IMR-90 (cell line): ENCODE results near the gene RPS3. TPM values are rescaled to one million over a fixed set of nuclear protein-coding genes. Genes with fewer than 3 reads are reported as not detected.

Source experiments
- ATAC-seq: fragments of 200-7000 bp; cut with Tn5 transposase; 2 replicates; pipeline ENCODE4 v1.9.1; 2020; ENCODE audit warnings: low read depth, mild to moderate bottlenecking, moderate library complexity
- BruUV-seq: library from RNA; stranded (reverse); fragments of 400-500 nt; replicated peaks from 2 replicates; lab custom pipeline; 2021; lab: Mats Ljungman, UMichigan
- CTCF ChIA-PET: fragments of 300-600 bp; formaldehyde crosslinking; extraction: SDS; loops from one replicate; lab custom pipeline; 2021; ENCODE audit warnings: antibody characterized with exemption; lab: Yijun Ruan, JAX
- POLR2A ChIA-PET: fragments of 300-600 bp; sonication (Branson Sonifier 250); formaldehyde crosslinking; loops from one replicate; lab custom pipeline; 2022; ENCODE audit warnings: antibody characterized with exemption; ENCODE audit not compliant: unreplicated experiment; lab: Charles Lee
- DNase-seq: peaks from one replicate; pipeline ENCODE4 v3.0.0; 2013
- H2AFZ ChIP-seq: replicated peaks from 2 replicates; pipeline ENCODE3; 2013; ENCODE audit warnings: low read length, mild to moderate bottlenecking; ENCODE audit not compliant: poor library complexity
- H2AK5ac ChIP-seq: 2 replicates; pipeline ENCODE4 v1.6.1; 2013; ENCODE audit warnings: low read depth, low read length, inconsistent platforms
- H2AK9ac ChIP-seq: replicated peaks from 2 replicates; pipeline ENCODE3; 2013; ENCODE audit warnings: mild to moderate bottlenecking, low read depth, low read length, moderate library complexity; ENCODE audit not compliant: poor library complexity
- H2BK120ac ChIP-seq: 2 replicates; pipeline ENCODE4 v1.6.1; 2013; ENCODE audit warnings: low read depth, low read length, inconsistent platforms
- H2BK15ac ChIP-seq: 3 replicates; pipeline ENCODE4 v1.6.1; 2013; ENCODE audit warnings: low read depth, low read length, inconsistent platforms
- H2BK20ac ChIP-seq: 2 replicates; pipeline ENCODE4 v1.6.1; 2013; ENCODE audit warnings: low read depth, mild to moderate bottlenecking, inconsistent platforms, low read length, moderate library complexity
- H2BK5ac ChIP-seq: 2 replicates; pipeline ENCODE4 v1.6.1; 2013; ENCODE audit warnings: mild to moderate bottlenecking, low read depth, low read length, inconsistent platforms; ENCODE audit not compliant: poor library complexity, severe bottlenecking
- H3K14ac ChIP-seq: replicated peaks from 2 replicates; pipeline ENCODE4 v1.6.1; 2013; ENCODE audit warnings: low read depth, low read length, inconsistent platforms
- H3K18ac ChIP-seq: 2 replicates; pipeline ENCODE4 v1.6.1; 2013; ENCODE audit warnings: low read depth, low read length, control low read depth
- H3K23ac ChIP-seq: 2 replicates; pipeline ENCODE4 v1.6.1; 2013; ENCODE audit warnings: low read depth, low read length, inconsistent platforms
- H3K27ac ChIP-seq: 2 replicates; pipeline ENCODE4 v1.5.1; 2013; ENCODE audit warnings: mild to moderate bottlenecking, control low read depth, low read length; ENCODE audit not compliant: insufficient read depth
- H3K27me3 ChIP-seq: 2 replicates; pipeline ENCODE4 v1.6.1; 2013; ENCODE audit warnings: low read length; ENCODE audit not compliant: control insufficient read depth, insufficient read depth
- H3K36me3 ChIP-seq: 2 replicates; pipeline ENCODE4 v1.6.1; 2013; ENCODE audit warnings: low read length, mixed read lengths; ENCODE audit not compliant: control insufficient read depth, insufficient read depth
- H3K4ac ChIP-seq: 2 replicates; pipeline ENCODE4 v1.6.1; 2013; ENCODE audit warnings: low read depth, low read length, inconsistent platforms
- H3K4me1 ChIP-seq: 2 replicates; pipeline ENCODE4 v1.6.1; 2013; ENCODE audit warnings: low read length, mixed read lengths; ENCODE audit not compliant: control insufficient read depth, insufficient read depth
- H3K4me2 ChIP-seq: 2 replicates; pipeline ENCODE4 v1.6.1; 2013; ENCODE audit warnings: low read depth, mild to moderate bottlenecking, control low read depth, low read length, moderate library complexity
- H3K4me3 ChIP-seq: 2 replicates; pipeline ENCODE4 v1.5.1; 2013; ENCODE audit warnings: low read depth, mild to moderate bottlenecking, control low read depth, low read length, moderate library complexity; ENCODE audit not compliant: insufficient read depth
- H3K56ac ChIP-seq: 2 replicates; pipeline ENCODE4 v1.6.1; 2013; ENCODE audit warnings: low read length, inconsistent platforms; ENCODE audit not compliant: insufficient read depth; ENCODE audit errors: extremely low read depth
- H3K79me1 ChIP-seq, 2 experiments: 2 replicates each; pipeline ENCODE4 v1.6.1; 2013; ENCODE audit warnings: low read length in 2 of 2, inconsistent platforms in 1 of 2, low read depth in 1 of 2
- H3K9ac ChIP-seq: 2 replicates; pipeline ENCODE4 v1.6.1; 2013; ENCODE audit warnings: low read depth, low read length, control low read depth
- H3K9me1 ChIP-seq: 2 replicates; pipeline ENCODE4 v1.6.1; 2013; ENCODE audit warnings: low read length, inconsistent platforms; ENCODE audit not compliant: insufficient read depth
- H3K9me3 ChIP-seq: 2 replicates; pipeline ENCODE4 v1.6.1; 2013; ENCODE audit warnings: low read length; ENCODE audit not compliant: control insufficient read depth, insufficient read depth
- H4K20me1 ChIP-seq: 2 replicates; pipeline ENCODE4 v1.6.1; 2013; ENCODE audit warnings: low read length, inconsistent platforms; ENCODE audit not compliant: insufficient read depth
- H4K5ac ChIP-seq: 2 replicates; pipeline ENCODE4 v1.6.1; 2013; ENCODE audit warnings: mild to moderate bottlenecking, low read depth, low read length, control low read depth
- H4K8ac ChIP-seq, 2 experiments: 2 replicates each; pipeline ENCODE4 v1.6.1; 2013; ENCODE audit warnings: low read depth in 2 of 2, low read length in 2 of 2, control low read depth in 1 of 2, inconsistent platforms in 1 of 2
- H4K91ac ChIP-seq: 2 replicates; pipeline ENCODE4 v1.6.1; 2013; ENCODE audit warnings: low read depth, low read length, inconsistent platforms; ENCODE audit not compliant: insufficient read depth
- BHLHE40 ChIP-seq: fragments of 150-350 bp; IDR thresholded peaks from 2 replicates; pipeline ENCODE4 v1.6.1; 2016; ENCODE audit warnings: mild to moderate bottlenecking, low read depth, low read length
- CHD1 ChIP-seq: IDR thresholded peaks from 2 replicates; pipeline ENCODE4 v1.6.1; 2012; ENCODE audit warnings: low read depth, low read length, improper control_type of control experiment
- MAZ ChIP-seq: IDR thresholded peaks from 2 replicates; pipeline ENCODE4 v1.6.1; 2012; ENCODE audit warnings: low read depth, mild to moderate bottlenecking, low read length, improper control_type of control experiment, moderate library complexity, borderline replicate concordance
- NFE2L2 ChIP-seq: fragments of 150-350 bp; IDR thresholded peaks from 2 replicates; pipeline ENCODE4 v1.6.1; 2016; ENCODE audit warnings: low read depth, mild to moderate bottlenecking, low read length
- POLR2A ChIP-seq: IDR thresholded peaks from 2 replicates; pipeline ENCODE4 v1.6.1; 2012; ENCODE audit warnings: mild to moderate bottlenecking, low read depth, low read length
- RFX5 ChIP-seq: IDR thresholded peaks from 2 replicates; pipeline ENCODE4 v1.8.0; 2012; ENCODE audit warnings: low read depth, mild to moderate bottlenecking, low read length, moderate library complexity
- SMC3 ChIP-seq: fragments of 150-350 bp; IDR thresholded peaks from 2 replicates; pipeline ENCODE4 v1.6.1; 2016; ENCODE audit warnings: low read depth, mild to moderate bottlenecking, antibody characterized with exemption, low read length, moderate library complexity
- WGBS, 2 experiments: methylation state at CpG; one replicate each; pipeline versions ENCODE4 v1.1.5 to v1.1.7; 2013; ENCODE audit warnings: missing lambda C conversion rate in 2 of 2; ENCODE audit not compliant: insufficient read length in 1 of 2; ENCODE audit errors: extremely low coverage in 2 of 2; 5-methylcytosine and 5-hydroxymethylcytosine counted together
- dilution Hi-C: fragments of 300-500 bp; cut with HindIII; formaldehyde crosslinking; loops from one replicate; pipeline ENCODE4 v1.14.3; 2018; ENCODE audit warnings: low sequenced_read_pairs; ENCODE audit not compliant: unreplicated experiment
- in situ Hi-C: fragments of 300-500 bp; cut with MboI; formaldehyde crosslinking; loops from 3 replicates; pipeline ENCODE4 v1.14.3; 2019; ENCODE audit warnings: low sequenced_read_pairs, inconsistent platforms, mixed read lengths
- intact Hi-C: fragments of 100-400 bp; cut with micrococcal nuclease; formaldehyde crosslinking; loops from 2 replicates; pipeline ENCODE4 v1.10.0; 2022
- polyA plus RNA-seq, 3 experiments: library from polyadenylated mRNA; depleted of rRNA; stranded (reverse); fragments of >200 nt; gene quantifications; 2 replicates each; pipeline ENCODE4 v1.2.3, GENCODE V29; 2012; ENCODE audit warnings: low replicate concordance in 1 of 3
- total RNA-seq: library from RNA; depleted of rRNA; stranded (reverse); fragments of >200 nt; gene quantifications from 2 replicates; pipeline ENCODE4 v1.2.3, GENCODE V29; 2012
- TF ChIP-seq, protein P1 (sequence below): conservative IDR thresholded peaks from 2 replicates; pipeline ENCODE4 v1.5.1; 2012; ENCODE audit warnings: mild to moderate bottlenecking, low read depth, low read length, improper control_type of control experiment
- TF ChIP-seq, protein P2 (sequence below): fragments of 150-350 bp; IDR thresholded peaks from 2 replicates; pipeline ENCODE4 v1.6.1; 2017; ENCODE audit warnings: mild to moderate bottlenecking, antibody characterized with exemption, low read length, low read depth

The RPS3 gene
- total and polyA plus RNA-seq, 2 of the 4 experiments (the other 2 are of a cell fraction), result 2,360 to 2,477 TPM

DNA sequence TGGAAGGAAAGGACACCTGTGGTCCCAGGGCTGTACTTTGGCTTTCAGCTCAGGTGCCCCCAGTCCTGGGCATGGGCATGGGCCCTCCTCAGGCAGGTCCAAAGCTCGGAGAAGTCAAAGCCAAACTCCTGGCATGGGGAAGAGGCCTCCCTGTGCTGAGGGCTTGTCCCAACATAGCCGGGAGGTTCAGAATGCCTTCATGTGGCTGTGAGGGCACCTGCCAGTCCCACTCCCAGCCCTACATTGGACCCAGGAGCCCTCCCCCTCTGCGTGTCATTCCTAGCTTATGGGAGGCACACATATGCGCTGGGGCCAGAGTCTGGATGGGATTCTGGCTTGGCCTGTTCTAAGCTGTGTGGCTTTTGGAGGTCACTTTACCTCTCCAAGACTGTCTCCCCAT, 34.7 kb downstream of the RPS3 start:
- Histone ChIP-seq H3K9me1 (0 out of 2 replicates have a peak, but pooled peaks cover 4% of the 10 kb centered on the region), H3K18ac (no peak overlapping the region), H3K79me1 (no peaks in the 10 kb centered on the region), H2BK5ac (no peak overlapping the region), H3K23ac (no peak overlapping the region), H2BK15ac (no peak overlapping the region), H3K27me3 (peaks cover 36% of the 10 kb centered on the region), H4K8ac (no peak overlapping the region), H3K56ac (no peak overlapping the region), H2AK5ac (no peak overlapping the region), H3K4me3 (no peak overlapping the region), H4K5ac (no peak overlapping the region), H3K4me2 (no peak overlapping the region), H3K9ac (no peak overlapping the region), H4K91ac (no peak overlapping the region), H2AK9ac (no peak overlapping the region), H4K20me1 (0 out of 2 replicates have a peak, but pooled peaks cover 3% of the 10 kb centered on the region), H3K27ac (no peak overlapping the region), H2AFZ (peak overlapping the region; percentile 16), H3K4me1 (0 out of 2 replicates have a peak, but pooled peaks cover 3% of the 10 kb centered on the region), H3K4ac (no peak overlapping the region), H2BK120ac (no peak overlapping the region), H3K9me3 (peaks cover 6% of the 10 kb centered on the region), H3K36me3 (no peaks in the 10 kb centered on the region), H3K14ac (no peak overlapping the region), H2BK20ac (no peak overlapping the region)
- DNase-seq, result no peak
- no TSS peak for BruUV-seq
- dilution Hi-C loops, result no loop called here
- CTCF ChIA-PET, result interaction anchor here (1.0 kb wide), 1 partner anchor 9 kb away, joined by 3 read pairs; no protein-coding TSS in a partner anchor
- TF ChIP-seq MAZ (no peak), NFE2L2 (no peak), SMC3 (no peak), CHD1 (no peak), RFX5 (no peak), POLR2A (no peak), BHLHE40 (no peak)
- TF ChIP-seq, protein P1, sequence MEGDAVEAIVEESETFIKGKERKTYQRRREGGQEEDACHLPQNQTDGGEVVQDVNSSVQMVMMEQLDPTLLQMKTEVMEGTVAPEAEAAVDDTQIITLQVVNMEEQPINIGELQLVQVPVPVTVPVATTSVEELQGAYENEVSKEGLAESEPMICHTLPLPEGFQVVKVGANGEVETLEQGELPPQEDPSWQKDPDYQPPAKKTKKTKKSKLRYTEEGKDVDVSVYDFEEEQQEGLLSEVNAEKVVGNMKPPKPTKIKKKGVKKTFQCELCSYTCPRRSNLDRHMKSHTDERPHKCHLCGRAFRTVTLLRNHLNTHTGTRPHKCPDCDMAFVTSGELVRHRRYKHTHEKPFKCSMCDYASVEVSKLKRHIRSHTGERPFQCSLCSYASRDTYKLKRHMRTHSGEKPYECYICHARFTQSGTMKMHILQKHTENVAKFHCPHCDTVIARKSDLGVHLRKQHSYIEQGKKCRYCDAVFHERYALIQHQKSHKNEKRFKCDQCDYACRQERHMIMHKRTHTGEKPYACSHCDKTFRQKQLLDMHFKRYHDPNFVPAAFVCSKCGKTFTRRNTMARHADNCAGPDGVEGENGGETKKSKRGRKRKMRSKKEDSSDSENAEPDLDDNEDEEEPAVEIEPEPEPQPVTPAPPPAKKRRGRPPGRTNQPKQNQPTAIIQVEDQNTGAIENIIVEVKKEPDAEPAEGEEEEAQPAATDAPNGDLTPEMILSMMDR, result no peak
- TF ChIP-seq, protein P2, sequence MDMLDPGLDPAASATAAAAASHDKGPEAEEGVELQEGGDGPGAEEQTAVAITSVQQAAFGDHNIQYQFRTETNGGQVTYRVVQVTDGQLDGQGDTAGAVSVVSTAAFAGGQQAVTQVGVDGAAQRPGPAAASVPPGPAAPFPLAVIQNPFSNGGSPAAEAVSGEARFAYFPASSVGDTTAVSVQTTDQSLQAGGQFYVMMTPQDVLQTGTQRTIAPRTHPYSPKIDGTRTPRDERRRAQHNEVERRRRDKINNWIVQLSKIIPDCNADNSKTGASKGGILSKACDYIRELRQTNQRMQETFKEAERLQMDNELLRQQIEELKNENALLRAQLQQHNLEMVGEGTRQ, result no peak
- in situ Hi-C loops, result no loop called here
- POLR2A ChIA-PET, result no interaction called here
- 100% methylated on average over 1 of the region's 4 CpGs; no CpG with 5 or more reads in 1 of the 2 experiments for WGBS, 2 experiments
- no peak for ATAC-seq
- intact Hi-C loops, result no loop called here
